ENCODE data around the gene LHX6. TPM values are rescaled to one million over a fixed set of nuclear protein-coding genes. Genes with fewer than 3 reads are reported as not detected.
A peak's percentile ranks its signal among the peaks of the same experiment; 100 is the strongest.

Gene LHX6
- total RNA-seq, 1 donor from 2014 or later: 6.0 TPM

DNA sequence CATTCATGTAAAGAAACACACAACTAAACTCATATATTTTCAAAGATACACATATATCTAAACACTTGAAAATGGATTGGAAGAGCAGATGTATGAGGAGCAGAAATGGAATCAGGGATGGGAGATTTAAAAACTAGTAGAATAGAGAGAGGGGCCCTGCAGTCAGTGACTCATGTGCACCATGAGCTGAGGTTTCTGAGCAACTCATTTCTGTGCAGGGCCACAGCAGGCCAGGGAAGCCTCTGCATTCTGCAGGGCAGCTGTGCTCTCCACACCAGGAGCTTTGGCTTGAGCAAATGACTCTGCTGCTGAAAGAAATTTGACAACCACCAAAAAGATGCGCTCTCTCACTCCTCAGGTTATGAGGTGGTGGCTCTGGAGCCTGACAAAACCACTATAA, 27.1 kb downstream of the LHX6 start:
- no peak for DNase-seq (ENCODE audit: low spot score)
- Mint-ChIP-seq H3K4me1 (ENCODE audit: unreplicated experiment) (peaks cover 11% of the 10 kb centered on the region), H3K4me3 (ENCODE audit: unreplicated experiment) (peak overlapping the region; percentile 9), H3K27ac (ENCODE audit: unreplicated experiment) (no peak overlapping the region), H3K36me3 (ENCODE audit: low read depth, unreplicated experiment) (no peaks in the 10 kb centered on the region), H3K27me3 (ENCODE audit: unreplicated experiment) (peaks cover 1% of the 10 kb centered on the region), H3K9me3 (ENCODE audit: unreplicated experiment) (no peaks in the 10 kb centered on the region)
- no peak for TF ChIP-seq CTCF (IDR thresholded peaks at IDR 0.05; ENCODE audit: unreplicated experiment)

- peaks cover 11% of the 10 kb centered on the region for H3K4me1 Mint-ChIP-seq (ENCODE audit: unreplicated experiment)
- H3K36me3 Mint-ChIP-seq (ENCODE audit: low read depth, unreplicated experiment): no peaks in the 10 kb centered on the region
- TF ChIP-seq CTCF (IDR thresholded peaks at IDR 0.05; ENCODE audit: unreplicated experiment): no peak
- H3K27ac Mint-ChIP-seq (ENCODE audit: unreplicated experiment): no peak overlapping the region
- no peaks in the 10 kb centered on the region for H3K9me3 Mint-ChIP-seq (ENCODE audit: unreplicated experiment)
- no peak for DNase-seq (ENCODE audit: low spot score)
- peaks cover 1% of the 10 kb centered on the region for H3K27me3 Mint-ChIP-seq (ENCODE audit: unreplicated experiment)
- no peak overlapping the region for H3K4me3 Mint-ChIP-seq (ENCODE audit: unreplicated experiment)
Observed at GRCh38 chr9:122200960-122201595, 27.7 kb downstream of the LHX6 start.

DNA sequence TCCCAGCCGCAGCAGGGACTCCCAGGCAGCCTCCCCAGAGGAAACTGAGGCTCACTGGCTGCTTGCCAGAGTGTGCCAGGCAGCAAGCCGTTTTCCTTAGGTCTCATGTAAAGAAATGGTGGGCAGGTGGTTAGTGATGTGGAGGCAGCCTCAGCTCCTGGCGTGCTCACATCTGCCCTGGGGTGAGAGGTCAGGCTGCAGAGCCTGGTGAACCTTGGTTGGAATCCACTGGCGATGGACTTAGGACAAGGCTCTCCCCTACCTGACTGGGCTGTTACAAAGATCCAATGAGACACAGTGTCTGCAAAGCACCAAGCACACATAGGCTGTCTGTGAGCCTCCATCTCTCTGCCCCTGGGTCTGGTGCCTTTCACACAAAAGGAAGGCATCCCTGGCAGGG, 30.9 kb downstream of the LHX6 start:
- Mint-ChIP-seq H3K27me3 (ENCODE audit: unreplicated experiment) (peaks cover 1% of the 10 kb centered on the region), H3K36me3 (ENCODE audit: low read depth, unreplicated experiment) (no peaks in the 10 kb centered on the region), H3K4me3 (ENCODE audit: unreplicated experiment) (no peak overlapping the region), H3K4me1 (ENCODE audit: unreplicated experiment) (peaks cover 11% of the 10 kb centered on the region), H3K27ac (ENCODE audit: unreplicated experiment) (no peak overlapping the region), H3K9me3 (ENCODE audit: unreplicated experiment) (no peaks in the 10 kb centered on the region)
- no peak for DNase-seq (ENCODE audit: low spot score)
- TF ChIP-seq CTCF (IDR thresholded peaks at IDR 0.05; ENCODE audit: unreplicated experiment): no peak

DNA sequence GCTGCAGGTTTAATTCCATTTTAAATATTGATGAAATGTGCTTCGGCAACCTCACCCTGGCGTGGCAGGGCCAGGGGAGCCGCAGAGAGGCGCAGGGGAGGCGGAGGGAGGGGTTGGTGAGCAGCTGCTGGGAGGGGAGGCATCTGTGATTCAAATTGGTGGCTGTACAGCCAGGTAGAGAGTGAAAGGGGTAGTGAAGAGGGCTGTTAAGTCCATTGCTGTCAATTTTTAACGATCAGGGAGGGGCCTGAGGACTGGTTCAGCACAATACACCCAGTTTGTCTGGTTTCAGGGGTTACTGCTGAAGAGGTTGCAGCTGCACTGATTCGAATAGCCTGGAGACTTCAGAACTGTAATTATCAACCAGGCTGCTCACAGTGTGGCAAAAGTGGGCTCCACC, 31.3 kb downstream of the LHX6 start:
- TF ChIP-seq CTCF (IDR thresholded peaks at IDR 0.05; ENCODE audit: unreplicated experiment): no peak
- DNase-seq (ENCODE audit: low spot score): no peak
- H3K4me1 Mint-ChIP-seq (ENCODE audit: unreplicated experiment): peaks cover 11% of the 10 kb centered on the region
- H3K9me3 Mint-ChIP-seq (ENCODE audit: unreplicated experiment): no peaks in the 10 kb centered on the region
- no peak overlapping the region for H3K27ac Mint-ChIP-seq (ENCODE audit: unreplicated experiment)
- H3K27me3 Mint-ChIP-seq (ENCODE audit: unreplicated experiment): peaks cover 3% of the 10 kb centered on the region
- no peaks in the 10 kb centered on the region for H3K36me3 Mint-ChIP-seq (ENCODE audit: low read depth, unreplicated experiment)
- no peak overlapping the region for H3K4me3 Mint-ChIP-seq (ENCODE audit: unreplicated experiment)

- Mint-ChIP-seq H3K27me3 (ENCODE audit: unreplicated experiment) (peaks cover 3% of the 10 kb centered on the region), H3K4me3 (ENCODE audit: unreplicated experiment) (no peak overlapping the region), H3K36me3 (ENCODE audit: low read depth, unreplicated experiment) (no peaks in the 10 kb centered on the region), H3K27ac (ENCODE audit: unreplicated experiment) (no peak overlapping the region), H3K4me1 (ENCODE audit: unreplicated experiment) (peaks cover 4% of the 10 kb centered on the region), H3K9me3 (ENCODE audit: unreplicated experiment) (no peaks in the 10 kb centered on the region)
- no peak for DNase-seq (ENCODE audit: low spot score)
- TF ChIP-seq CTCF (IDR thresholded peaks at IDR 0.05; ENCODE audit: unreplicated experiment): no peak
Observed at GRCh38 chr9:122195875-122196274, 32.9 kb downstream of the LHX6 start.
